Bronchial epithelial cell (primary cell): Measurements from ENCODE around the gene BCL2L14. TPM values are rescaled to one million over a fixed set of nuclear protein-coding genes. Genes with fewer than 3 reads are reported as not detected.

Experiments used
- DNase-seq: peaks from one replicate; pipeline ENCODE4 v3.0.0-alpha.2; 2010; ENCODE audit warnings: low read depth
- FAIRE-seq: peaks from 2 replicates; lab custom pipeline; 2011; peaks lifted over from hg19 to GRCh38; lab: Jason Lieb, UNC
- H3K27me3 ChIP-seq: 2 replicates; pipeline ENCODE4 v1.5.1; 2011; ENCODE audit warnings: low read length; ENCODE audit not compliant: control insufficient read depth, insufficient read depth
- H3K36me3 ChIP-seq: 2 replicates; pipeline ENCODE4 v1.5.1; 2011; ENCODE audit warnings: low read length; ENCODE audit not compliant: control insufficient read depth, insufficient read depth
- H3K4me3 ChIP-seq: 2 replicates; pipeline ENCODE4 v1.5.1; 2011; ENCODE audit warnings: mild to moderate bottlenecking, low read depth, low read length, control low read depth
- CTCF ChIP-seq: IDR thresholded peaks from 2 replicates; pipeline ENCODE4 v1.5.1; 2011; ENCODE audit warnings: mild to moderate bottlenecking, moderate library complexity, low read length, control low read depth, inconsistent platforms; ENCODE audit not compliant: insufficient read depth, severe bottlenecking
- total RNA-seq: library from RNA; depleted of rRNA; stranded (reverse); fragments of >200 nt; gene quantifications from 2 replicates; pipeline ENCODE4 v1.2.1, GENCODE V29; 2014

Gene BCL2L14
- total RNA-seq, 1 donor from 2014 or later = not detected

DNA sequence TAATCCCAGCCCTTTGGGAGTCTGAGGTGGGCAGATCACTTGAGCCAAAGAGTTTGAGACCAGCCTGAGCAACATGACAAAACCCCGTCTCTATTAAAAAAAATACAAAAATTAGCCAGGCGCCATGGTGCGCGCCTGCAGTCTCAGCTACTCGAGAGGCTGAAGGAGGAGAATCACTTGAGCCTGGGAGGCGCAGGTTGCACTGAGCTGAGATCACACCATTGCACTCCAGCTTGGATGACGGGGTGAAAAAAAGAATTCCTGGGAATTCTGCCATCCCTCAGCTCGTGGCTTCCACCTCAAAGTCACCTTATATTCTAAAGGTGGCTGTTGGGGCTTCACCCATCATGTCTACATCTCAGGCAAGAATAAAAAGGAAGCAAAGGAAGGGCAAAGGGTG, 12.9 kb downstream of the BCL2L14 start:
- no peaks in the 10 kb centered on the region for H3K36me3 ChIP-seq
- FAIRE-seq = no peak
- TF ChIP-seq CTCF = no peak

GRCh38 chr12:12086362-12086761, 15.6 kb downstream of the BCL2L14 start:
- TF ChIP-seq CTCF = no peak
- no peak for DNase-seq
- Histone ChIP-seq H3K4me3 (no peak overlapping the region), H3K36me3 (no peaks in the 10 kb centered on the region), H3K27me3 (no peaks in the 10 kb centered on the region)
- no peak for FAIRE-seq

More for the DNA sequence above, 12.9 kb downstream of the BCL2L14 start:
- H3K27me3 ChIP-seq = no peaks in the 10 kb centered on the region
- DNase-seq = no peak
- H3K4me3 ChIP-seq = no peak overlapping the region

- H3K36me3 ChIP-seq = no peaks in the 10 kb centered on the region
- FAIRE-seq = peak; percentile 47
- no peak for DNase-seq
- peaks cover 3% of the 10 kb centered on the region for H3K27me3 ChIP-seq
- no peak overlapping the region for H3K4me3 ChIP-seq
- no peak for TF ChIP-seq CTCF
These were observed 16.4 kb downstream of the BCL2L14 start for GRCh38 chr12:12086973-12087692.

DNA sequence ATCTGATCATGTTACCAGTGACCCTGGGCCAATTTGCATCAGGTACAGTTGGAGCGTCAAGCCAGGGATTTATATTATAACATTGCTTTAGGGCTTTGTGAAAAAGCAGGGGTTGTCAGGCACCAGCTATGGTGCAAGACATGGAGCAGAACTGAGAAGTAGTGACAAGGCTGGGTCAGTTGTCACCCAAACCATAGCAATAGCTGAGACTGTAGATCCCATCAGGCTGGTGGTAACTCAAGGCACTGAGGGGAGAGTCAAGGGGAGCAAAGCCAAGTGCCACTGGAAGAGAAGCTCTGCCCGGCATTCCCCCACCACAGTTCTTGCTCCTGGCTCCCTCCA, 16.9 kb downstream of the BCL2L14 start:
- H3K36me3 ChIP-seq = no peaks in the 10 kb centered on the region
- no peak for DNase-seq
- no peak for TF ChIP-seq CTCF
- no peak for FAIRE-seq
- H3K4me3 ChIP-seq = no peak overlapping the region
- H3K27me3 ChIP-seq = peaks cover 3% of the 10 kb centered on the region

DNA sequence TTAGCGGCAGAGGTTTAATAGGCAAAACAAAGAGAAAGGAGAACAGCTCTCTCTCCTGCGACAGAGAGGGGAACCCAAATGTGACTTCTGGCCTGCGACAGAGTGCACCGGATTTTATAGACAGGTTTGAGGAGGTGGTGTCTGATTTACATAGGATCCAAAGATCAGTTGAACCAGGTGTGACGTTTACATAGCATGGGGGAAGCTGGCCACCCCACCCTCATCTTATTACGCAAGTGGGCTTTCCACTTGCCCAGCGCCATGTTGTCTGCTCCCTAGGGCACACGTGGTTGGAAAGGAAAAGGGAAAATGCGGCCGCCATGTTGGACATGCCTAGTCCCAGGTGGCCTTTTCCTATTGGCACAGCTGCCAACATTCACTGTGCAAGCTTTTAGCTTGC, 17.4 kb downstream of the BCL2L14 start:
- Histone ChIP-seq H3K4me3 (no peak overlapping the region), H3K36me3 (no peaks in the 10 kb centered on the region), H3K27me3 (peaks cover 3% of the 10 kb centered on the region)
- DNase-seq (no peak), FAIRE-seq (no peak)
- no peak for TF ChIP-seq CTCF

DNA sequence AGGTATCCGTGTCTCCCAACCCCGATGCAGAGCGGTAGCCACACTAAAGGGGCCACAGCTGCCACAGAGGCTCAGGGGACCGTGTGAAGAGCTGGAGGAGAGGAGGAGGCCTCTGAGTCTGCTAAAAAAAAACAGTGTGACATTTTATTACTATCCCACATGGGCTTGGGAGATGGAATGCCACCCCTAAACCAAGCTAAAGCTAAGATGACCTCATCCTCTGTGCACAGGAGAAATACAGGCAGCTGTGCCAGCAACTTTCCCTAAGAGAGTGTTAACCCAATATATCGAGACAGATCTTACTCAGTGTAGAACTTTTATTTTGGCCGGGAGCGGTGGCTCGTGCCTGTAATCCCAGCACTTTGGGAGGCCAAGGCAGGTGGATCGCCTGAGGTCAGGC, 18.0 kb downstream of the BCL2L14 start:
- FAIRE-seq (no peak), DNase-seq (no peak)
- H3K4me3 ChIP-seq = no peak overlapping the region
- peaks cover 3% of the 10 kb centered on the region for H3K27me3 ChIP-seq
- no peak for TF ChIP-seq CTCF
- no peaks in the 10 kb centered on the region for H3K36me3 ChIP-seq
